Stimulated activated CD4-positive, alpha-beta T cell treated with anti-CD3 and anti-CD28 coated beads, TNF-alpha, amount 100 ng/mL, for 4 hours (primary cell): ENCODE results near the gene CALD1.

Source experiments
- DNase-seq, 3 experiments: peaks; one replicate each; pipeline ENCODE4 v3.0.0-alpha.2; 2020; ENCODE audit warnings: low read depth in 3 of 3

The CALD1 gene

DNA sequence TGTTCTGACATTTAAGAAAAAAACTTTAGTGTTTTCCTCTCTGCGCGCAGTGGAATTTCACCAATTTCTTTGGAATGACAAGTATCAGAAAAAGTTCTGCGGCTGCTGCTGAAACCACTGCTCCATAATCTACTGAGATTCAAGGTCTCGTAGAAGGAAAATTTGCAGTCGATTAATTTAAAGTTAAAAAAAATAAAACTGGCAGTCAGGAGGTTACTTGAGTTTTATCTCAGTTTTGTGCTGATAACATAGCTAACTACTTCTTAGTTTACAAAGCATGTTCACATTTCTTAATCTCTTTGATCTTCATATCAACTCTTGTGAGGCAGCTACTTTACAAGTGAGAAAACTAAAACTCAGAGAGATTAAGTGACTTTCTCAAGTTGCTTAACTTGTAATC, 18.2 kb upstream of the CALD1 start:
- no peak for DNase-seq

DNA sequence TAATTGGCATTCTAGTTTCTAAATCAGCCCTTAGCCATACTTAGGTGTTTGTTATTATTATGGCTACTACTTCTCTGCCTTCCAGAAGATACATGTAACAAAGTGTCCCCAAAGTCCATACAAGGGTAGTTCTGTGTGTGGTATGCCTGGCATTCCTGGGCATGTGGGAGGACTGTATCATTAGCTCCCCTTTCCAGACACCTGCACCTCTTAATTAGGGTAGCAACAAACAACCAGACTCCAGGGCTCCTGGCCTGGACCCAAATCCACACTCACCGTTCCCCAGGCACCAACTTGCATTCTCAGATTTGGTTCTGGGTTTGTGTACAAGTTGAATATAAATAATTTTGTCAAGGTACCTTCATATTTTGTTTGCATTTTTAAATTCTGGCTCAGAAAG, 15.5 kb upstream of the CALD1 start:
- no peak for DNase-seq

DNA sequence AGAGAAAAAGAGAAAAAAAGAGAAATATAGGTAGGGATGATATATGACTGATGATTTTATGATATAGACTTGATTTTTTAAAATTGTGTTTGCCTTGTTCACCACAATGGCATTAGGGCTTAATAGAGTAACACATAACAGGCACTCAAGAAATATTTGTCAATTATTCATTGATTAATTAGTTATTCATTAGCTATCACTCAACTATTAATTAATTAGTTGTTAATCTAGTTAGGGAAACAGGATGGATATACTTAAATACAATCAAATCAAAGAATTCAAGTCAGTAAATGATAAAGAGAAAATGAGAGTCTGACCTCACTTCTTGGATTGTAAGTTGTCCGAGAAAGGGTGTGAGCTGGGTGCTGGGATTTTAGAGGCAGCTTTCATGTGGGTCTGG, 15.1 kb upstream of the CALD1 start:
- DNase-seq: no peak

DNA sequence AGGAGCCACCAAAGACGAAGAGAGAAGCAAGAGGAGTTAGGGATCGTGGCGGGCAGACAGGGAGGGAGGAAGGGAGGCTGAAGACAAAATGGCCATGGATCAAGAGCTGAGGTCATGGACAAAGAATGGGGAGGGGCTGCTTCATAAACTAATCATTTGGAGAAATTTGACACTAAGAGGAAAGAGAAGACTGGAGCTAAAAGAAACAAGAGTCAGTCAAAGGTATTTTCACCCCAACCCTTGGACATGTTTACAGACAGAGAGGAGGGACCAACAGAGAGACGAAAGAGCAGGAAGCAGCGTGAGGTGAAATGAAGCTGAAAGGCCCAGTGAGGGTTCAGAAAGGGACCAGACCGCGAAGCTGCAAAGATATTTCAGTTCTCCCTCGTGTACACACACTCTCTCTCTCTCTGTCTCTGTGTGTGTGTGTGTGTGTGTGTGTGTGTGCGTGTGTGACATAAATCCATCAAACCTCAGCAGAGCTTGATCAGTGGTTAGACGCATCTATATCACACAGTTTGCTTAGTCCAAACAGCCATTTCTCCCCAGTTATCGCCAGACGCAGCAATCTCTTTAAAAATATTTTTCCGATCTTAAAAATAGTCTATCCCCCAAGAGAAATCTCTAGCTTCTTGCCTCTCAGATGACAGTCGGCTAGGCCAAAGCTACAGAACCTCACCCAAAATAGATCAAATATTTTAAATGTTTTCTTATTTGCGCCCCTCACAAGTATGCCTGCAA, 12.5 kb upstream of the CALD1 start:
- no peak for DNase-seq

DNA sequence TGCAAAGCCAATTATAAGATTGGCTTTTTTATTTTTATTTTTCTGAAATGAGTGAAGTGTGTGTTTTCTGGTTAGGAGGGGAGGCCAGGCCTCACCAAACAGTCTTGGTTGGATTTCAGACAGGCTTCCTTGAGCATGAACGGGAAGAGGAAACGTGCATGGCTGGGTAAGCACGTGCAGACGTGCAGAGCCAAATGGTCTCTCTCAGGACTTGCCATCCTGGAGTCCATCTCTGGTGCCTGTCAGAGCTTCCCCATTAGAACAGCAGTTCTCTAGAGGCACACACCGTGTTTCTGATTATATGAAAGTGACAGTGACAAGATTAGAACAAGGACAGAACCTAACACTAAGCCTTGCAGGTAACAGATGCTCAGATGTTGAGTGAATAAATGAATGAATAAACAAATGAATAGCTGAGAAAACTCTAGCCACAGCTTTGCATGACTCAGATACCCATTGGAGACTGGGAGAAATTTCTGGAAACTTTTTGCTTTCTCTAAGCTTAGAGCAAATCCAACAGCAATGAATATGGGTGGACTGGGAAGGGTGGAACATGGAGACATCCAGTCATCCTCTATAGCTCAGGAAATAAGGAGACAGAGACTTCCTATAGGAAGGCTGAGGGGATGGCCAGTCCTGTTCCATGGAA, 11.8 kb upstream of the CALD1 start:
- no peak for DNase-seq

DNA sequence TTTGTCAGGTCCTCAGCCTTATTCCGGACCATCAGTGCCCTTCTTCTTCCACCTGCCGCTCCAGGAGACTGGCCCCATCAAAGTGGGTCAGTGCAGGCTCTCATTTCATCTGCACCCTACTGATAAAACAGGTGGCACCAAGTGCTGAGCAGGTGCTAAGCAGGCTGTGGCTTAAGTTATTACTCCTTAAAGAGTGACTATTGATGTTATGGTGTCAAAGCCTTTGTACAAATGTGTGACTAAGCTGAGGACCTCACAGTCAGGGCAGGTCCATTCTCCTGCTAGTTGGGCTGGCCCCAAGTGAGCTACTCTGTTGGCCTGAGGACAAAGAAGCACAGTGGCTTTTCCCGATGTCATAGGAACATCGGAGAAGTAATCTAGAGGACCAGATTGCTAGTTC, 11.2 kb upstream of the CALD1 start:
- no peak for DNase-seq

DNA sequence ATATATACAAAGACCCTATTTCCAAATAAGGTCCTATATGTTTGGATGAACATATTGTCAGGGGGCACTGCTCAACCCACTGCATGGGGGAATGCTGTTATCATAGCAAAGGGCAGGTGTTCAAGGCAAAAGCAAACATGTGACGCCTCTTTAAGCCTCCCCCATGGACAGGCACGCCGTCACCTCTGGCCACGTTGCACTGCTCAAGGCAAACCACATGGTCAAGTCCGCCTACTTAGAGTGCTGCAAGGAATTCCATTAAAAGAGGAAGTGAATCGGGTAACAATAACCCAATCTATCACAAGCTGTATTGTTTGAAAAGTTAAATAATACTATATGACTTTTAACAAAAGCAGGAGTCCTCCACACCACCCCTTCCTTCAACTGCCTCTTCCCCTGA, 8.8 kb upstream of the CALD1 start:
- DNase-seq: no peak

DNA sequence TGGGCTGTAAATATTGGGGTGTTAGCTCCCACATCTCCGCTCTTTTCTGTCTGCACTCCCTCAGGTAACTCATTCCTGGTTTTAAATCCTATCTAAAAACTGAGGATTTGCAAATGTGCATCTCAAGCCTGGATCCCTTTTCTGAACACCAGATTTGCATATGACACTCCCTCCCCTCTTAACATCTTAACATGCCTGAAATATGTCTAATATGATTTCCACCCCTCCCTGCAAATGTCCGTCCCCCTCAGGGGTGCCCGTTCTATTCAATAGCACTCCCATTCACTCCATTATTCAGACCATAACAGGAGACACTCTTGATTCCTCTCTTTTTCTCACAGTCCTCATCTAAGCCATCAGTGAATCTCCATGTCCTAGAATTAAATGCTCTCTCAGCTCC, 8.3 kb upstream of the CALD1 start:
- DNase-seq: no peak

DNA sequence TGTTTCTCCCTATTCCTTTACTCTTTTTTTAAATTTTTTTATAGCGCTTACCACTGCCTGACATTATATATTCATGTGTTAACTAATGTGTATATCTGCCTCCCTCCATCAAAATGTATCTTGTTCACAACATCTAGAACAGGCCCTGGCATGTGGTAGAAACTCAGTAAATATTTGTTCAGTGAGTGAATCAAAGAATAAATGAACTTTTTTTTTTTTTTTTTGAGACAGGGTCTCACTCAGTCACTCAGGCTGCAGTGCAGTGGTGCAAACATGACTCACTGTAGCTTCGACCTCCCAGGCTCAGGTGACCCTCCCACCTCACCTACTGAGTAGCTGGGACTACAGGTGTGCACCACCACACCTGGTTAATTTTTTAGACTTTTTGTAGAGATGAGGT, 7.5 kb upstream of the CALD1 start:
- no peak for DNase-seq

DNA sequence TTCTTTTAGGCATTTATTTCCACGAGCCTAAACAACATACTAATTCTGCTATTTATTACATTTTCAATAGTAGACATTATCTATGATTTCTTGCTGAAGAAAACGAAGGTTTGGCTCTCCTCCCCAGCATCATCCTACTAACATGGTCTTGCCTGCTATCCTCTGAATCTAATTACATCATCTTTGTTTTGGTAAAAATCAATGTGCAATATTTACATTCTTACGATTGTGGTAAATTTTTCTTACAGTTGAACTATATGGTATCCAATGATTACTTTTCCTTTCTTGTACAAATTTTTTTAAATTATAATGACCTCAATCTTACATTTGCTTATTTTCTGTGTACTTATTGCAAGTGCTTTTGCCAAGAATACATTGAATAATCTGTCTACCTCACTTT, 7.0 kb upstream of the CALD1 start:
- DNase-seq: no peak

DNA sequence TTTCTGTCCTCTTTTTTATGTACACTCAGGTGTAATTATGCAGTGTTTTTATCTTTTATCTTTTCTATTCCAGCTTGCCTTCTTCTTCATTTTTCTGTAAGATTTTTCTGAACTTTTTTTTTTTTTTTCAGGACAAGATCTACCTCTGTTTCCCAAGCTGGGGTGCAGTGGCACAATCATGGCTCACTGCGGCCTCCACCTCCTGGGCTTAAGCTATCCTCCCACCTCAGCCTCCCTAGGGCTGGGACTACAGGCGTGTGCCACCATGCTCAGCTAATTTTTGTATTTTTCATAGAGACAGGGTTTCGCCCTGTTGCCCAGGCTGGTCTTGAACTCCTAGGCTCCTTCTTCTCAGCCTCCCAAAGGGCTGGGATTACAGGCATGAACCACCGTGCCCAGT, 6.3 kb upstream of the CALD1 start:
- DNase-seq: no peak

DNA sequence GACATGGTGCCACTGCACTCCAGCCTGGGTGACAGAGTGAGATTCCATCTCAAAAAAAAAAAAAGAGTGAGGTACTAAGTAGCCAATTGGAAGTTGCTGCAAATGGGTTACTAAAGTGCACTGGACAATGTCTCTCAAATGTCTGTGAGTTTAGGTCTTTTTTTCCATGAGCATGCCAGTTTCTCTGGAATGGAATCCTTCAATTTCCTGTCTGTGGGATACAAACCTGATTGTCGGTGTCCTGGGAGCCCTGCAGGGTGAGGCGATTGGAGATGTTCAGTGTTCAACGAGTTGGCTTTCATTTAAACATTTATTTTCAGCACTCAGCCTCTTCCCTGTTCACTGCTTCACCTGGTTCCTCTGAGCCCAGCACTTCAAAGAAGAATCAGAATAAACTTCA, 5.3 kb upstream of the CALD1 start:
- DNase-seq: no peak

DNA sequence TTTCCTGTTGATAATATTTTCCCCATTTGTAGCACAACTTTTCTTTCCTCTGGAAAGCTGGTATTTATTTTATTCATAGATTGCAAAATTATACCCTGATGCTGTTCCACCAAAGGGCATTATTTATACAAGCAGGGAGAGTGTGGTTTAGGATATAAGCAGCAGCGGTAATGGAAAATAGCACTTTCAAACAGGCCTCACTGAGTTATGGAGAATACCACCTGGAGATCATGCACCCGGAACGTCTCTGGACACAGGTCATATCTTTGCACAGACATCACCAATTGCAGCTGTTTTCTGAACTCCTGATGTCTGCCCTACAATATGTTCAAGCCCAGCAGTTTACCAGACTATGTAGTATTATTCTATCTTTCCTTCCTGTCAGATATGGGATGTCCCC, 2.0 kb upstream of the CALD1 start:
- DNase-seq: no peak

DNA sequence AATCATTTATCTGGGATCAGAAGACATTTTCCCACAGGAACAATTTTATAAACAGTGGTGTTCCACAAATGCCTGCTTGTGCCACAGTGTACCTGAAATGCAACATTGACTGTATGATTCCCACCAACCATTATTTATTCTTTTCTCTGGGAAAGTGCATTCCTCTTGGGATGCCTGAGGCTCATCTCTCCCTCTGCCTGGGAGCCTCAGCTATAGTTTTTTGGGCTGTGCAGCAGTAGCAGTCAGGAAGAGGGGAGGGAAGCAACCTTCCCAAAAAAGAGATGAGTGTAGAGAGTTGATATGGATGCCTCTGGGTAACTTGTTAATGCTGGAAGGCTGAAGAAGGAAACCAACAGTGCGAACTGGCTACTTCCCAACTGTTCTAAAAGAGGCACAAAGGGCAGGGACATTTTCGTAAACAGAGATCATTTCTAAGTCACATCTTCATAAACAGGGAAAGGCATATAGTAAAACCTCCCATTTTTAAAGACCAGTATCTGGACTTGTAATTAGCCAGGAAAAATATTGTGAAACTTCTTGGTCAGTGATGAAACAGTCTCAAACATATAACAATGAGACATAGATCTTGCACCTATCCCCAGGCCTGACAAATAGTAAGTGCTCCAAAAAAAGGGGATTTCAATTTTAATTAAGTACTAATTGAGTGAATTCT, 1.4 kb upstream of the CALD1 start:
- DNase-seq: no peak

DNA sequence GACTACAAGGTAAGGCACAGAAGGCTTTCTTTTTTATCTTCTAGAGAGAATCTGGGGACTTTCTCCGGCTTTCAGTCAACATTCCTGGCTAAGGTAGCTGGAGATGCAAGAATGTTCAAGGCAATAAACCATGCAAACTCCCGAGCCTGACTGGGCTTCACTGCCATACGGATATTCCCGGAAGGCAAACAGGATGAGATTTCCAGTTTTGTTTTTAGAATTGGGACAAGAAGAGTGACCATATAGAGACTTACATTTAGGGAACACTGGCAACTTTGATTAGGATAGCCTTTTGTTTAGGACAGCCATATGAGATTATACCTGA, 269 bp downstream of the CALD1 start:
- no peak for DNase-seq

DNA sequence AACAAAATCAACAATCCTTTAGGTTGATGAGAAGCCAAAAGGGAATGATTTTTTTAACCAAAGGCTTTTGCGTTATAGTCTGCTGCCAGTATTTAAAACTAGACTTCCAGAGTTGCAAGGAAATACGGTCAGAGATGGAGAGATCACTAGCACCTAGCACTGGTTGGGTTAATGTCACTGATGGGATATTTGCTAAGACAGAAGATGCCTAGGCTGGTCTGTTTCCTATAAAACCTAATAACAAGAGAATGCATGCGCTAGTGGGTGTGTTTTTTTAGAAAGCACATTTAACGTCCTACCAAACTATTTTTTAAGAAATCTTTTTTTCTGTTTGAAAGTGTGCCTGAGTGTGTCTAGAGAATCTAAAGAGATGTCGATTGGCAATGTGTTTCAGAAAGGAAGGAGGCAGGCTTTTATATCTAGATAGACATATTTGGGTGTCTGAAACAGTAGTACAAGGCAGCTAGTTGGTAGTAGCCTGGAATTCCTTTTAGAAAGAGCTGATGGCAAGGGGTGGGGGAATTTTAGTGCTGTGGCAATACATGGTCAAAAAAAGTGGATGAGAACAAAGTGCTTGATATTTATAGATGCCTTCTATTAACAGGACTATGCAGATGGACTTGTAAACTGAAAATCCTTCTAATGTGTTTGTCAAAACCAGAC, 863 bp downstream of the CALD1 start:
- DNase-seq: no peak

DNA sequence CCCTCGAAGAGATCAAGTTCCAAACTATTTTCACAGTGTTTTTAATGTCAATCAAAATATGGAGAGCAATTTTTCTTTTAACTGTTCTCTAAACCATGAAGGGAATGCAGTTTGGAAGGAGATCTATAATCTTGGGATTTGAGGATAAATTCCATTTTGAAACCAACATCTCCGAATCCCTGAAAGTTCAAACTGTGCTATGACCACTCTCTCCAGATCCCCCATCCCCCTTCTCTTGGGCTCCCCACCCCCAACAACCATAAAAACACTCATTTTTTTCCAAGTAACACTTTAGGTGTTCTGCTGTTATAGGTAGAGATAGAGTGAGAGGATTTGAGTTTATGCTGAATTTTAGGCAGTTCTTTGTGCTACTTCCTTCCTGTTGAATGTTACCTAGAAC, 1.7 kb downstream of the CALD1 start:
- DNase-seq: no peak

DNA sequence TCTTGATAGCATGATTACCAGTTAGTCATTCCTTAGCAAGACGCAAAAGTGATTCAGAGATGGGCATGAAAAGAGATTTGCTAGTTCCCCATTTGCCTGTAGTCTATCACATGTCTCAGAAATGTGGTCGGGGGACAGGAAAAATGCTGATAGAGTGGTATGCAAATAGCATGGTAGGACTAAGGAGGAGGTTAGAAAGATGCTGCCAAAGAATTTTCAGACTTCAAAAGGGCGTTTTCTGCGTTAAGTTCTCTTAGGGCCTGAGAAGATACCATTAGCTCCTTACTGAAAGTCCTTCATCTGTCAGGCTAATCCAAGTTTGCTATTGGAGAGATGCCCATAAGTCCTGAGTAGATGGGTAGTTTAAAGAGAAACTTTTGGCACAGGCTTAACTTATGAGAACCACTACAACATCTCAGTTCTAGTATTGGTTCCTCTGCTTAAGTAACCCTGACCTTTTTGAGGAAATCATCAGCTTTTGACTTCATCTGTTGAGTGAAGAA, 2.7 kb downstream of the CALD1 start:
- DNase-seq: no peak

DNA sequence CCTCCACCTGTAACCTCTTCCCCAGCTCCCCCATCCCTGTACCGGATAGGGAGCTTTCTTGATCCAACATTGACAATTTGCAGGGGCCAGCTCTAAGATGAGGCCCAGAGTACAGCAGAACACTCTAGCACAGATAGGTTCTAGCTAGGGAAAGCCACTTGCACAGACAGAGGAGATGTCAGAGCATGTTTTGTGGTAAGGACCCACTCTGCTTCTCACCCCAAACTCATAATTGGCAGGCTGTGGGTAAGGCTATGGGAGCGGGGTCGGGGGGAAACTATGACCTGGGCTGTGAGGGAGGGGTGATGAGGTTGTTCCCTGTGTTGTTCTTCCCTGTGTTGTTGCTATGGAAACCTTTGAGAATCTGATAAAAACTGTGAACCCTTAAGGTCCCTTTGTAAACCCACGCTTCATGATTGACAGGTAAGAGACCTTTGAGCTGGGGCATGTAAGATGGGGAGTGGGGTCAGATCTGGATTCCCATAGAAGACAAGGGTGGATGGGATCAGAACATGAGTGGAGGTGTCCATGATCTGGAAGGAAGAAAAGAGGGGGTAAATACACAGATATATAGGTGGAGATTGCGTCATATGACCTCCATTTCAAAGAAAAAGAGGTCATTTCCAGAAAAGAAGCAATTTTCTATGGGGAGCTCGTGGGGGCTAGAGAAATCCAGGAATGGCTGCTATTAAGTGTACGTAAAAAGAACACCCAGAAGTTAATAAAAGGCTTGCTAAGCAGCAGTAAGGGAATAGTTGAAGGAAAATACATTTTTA, 4.0 kb downstream of the CALD1 start:
- no peak for DNase-seq

DNA sequence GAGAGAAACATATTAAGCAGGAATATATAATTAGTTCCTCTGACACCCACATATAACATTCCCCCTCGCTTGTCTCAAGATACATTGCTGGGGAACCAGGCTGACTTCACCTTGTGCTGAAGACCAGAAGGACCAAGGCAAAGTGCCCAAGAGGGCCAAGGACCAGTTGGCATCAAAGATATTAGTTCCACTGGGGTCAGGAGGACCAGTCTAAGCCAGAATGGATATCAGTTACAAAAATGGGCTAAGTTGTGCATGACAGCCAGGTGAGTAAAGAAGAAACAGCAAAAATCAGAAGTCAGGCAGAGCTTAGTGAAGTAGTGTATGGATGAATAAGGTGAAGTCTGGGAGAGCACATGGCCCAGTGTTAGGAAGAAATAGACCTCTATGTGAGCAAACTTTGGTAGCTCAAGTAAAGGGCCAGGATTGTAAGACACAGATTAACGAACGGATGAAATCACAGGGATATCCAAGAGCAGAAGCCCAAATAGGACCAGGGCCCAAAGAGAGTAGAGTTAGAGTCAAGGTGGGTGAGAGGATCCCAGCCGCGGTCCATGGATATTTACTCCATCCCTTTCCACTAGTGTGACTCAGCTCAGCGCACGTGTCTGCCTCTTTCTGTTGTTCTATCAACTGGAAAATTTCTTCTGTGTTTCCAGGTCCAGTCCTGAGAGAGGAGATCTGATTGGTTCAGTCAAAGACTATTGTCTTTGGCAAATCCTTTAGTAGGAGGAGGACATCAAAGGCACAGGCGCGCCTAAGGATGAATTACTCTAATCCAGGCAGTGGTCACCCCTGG, 5.0 kb downstream of the CALD1 start:
- no peak for DNase-seq

DNA sequence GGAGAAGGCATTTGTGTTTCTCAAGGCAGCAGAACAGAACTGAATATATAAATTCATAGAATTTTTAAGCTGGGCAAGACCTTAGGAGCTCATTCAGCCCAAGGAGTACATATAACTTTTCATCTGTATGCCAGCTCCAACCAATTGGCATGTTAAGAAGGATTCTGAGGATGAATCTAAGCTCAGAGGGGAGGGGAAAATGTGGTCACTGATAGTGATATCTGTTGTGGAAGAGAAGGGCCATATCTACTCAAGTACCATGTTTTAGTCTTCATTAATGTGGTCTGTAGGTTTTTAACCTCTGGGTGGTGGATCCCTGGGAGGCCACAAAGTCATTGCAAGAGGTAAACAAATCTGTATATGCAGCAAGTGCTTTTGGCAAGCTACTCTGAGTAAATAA, 6.4 kb downstream of the CALD1 start:
- no peak for DNase-seq
